PC-3 (cell line): Measurements from ENCODE around the gene ZDHHC13.

Experiments
- CTCF ChIP-seq: fragments of 300-600 bp; sonication (generic); conservative IDR thresholded peaks from 2 replicates; pipeline ENCODE4 v1.5.1; 2017; ENCODE audit warnings: antibody characterized with exemption, low read depth, mild to moderate bottlenecking, low read length
- EZH2 ChIP-seq: fragments of 300-600 bp; sonication (generic); IDR thresholded peaks from one replicate; pipeline ENCODE4 v1.6.1; 2017; ENCODE audit warnings: antibody characterized with exemption, mild to moderate bottlenecking, low read length; ENCODE audit not compliant: unreplicated experiment

DNA sequence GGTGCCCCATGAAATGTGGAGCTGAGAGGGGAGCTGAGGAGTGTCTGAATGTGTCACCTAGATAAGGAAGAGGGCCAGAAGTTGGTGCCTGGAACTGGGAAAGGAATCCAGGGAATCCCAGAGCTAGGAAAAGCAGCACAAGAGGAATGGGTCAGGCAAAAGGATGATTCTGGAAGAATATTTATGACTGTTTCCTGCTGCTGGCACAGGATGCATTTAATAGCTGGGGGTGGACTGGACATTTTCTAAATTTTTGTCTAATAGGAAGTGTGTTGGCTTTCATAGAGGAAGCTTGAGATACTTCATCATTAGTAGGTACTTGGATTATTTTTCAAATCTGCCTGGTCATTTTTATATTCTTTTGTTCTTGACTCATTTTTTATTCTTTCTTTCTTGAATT lies 39.0 kb upstream of the ZDHHC13 start:
- TF ChIP-seq CTCF (no peak), EZH2 (no peak)
